Activated T-cell treated with anti-CD3 and anti-CD28 coated beads for 1 hour (primary cell): ENCODE results near the gene CASKIN1.
A peak's percentile ranks its signal among the peaks of the same experiment; 100 is the strongest.

Experiments
- DNase-seq: peaks from one replicate; pipeline ENCODE4 v3.0.0-alpha.2; 2020; ENCODE audit warnings: low read depth

Gene CASKIN1

DNA sequence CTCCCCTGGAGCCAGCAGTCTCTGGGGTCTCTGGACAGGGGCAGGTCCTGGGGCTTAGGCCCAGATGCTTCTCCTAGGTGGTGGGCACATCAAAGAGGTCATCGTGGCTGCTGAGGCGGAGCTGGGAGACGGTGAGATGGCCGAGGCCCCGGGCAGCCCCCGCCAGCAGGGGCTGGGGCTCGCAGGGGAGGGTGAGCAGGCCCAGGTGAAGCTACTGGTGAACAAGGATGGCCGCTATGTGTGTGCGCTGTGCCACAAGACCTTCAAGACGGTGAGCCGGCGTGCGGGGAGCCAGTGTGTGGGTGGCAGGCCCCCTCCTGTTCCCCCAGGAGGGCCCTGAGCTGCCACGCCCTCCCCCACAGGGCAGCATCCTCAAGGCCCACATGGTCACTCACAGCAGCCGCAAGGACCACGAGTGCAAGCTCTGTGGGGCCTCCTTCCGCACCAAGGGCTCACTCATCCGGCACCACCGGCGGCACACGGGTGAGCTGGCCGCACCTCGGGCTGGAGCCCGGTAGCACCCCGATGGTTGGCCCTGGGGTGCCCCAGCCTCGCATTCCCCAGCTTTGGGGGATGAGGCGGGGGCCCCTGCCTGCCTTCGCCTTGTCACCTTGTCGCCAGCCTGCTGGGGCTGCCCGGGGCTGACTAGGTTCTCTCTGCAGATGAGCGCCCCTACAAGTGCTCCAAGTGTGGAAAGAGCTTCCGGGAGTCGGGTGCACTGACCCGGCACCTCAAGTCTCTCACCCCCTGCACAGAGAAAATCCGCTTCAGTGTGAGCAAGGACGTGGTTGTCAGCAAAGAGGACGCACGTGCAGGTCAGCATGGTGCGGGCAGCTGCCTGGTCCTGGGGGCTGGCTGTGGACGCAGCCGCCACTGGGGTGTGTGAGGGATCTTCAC lies 35.9 kb upstream of the CASKIN1 start:
- DNase-seq, result no peak

GRCh38 chr16:2231016-2231931 lies 34.9 kb upstream of the CASKIN1 start:
- no peak for DNase-seq

- DNase-seq, result no peak
Measured at GRCh38 chr16:2230376-2230775, 34.0 kb upstream of the CASKIN1 start.

GRCh38 chr16:2229632-2230250 lies 33.3 kb upstream of the CASKIN1 start:
- no peak for DNase-seq

GRCh38 chr16:2229091-2229490 lies 32.7 kb upstream of the CASKIN1 start:
- no peak for DNase-seq

- DNase-seq, result no peak
Measured at GRCh38 chr16:2228161-2228824, 31.9 kb upstream of the CASKIN1 start.

DNA sequence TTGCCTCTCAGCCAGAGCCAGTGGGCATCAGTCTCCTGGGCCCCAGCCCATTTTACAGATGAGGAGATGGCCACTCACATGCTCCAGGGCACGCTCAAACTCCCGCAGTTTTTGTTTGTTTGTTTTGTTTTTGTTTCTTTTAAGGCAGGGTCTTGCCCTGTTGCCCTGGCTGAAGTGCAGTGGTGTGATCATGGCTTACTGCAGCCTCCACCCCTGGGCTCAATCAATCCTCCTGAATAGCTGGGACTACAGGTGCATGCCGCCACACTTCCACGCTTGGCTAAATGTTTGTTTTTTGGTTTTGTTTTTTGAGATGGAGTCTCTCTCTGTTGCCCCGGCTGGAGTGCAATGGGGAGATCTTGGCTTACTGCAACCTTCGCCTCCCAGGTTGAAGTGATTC lies 30.5 kb upstream of the CASKIN1 start:
- no peak for DNase-seq

DNA sequence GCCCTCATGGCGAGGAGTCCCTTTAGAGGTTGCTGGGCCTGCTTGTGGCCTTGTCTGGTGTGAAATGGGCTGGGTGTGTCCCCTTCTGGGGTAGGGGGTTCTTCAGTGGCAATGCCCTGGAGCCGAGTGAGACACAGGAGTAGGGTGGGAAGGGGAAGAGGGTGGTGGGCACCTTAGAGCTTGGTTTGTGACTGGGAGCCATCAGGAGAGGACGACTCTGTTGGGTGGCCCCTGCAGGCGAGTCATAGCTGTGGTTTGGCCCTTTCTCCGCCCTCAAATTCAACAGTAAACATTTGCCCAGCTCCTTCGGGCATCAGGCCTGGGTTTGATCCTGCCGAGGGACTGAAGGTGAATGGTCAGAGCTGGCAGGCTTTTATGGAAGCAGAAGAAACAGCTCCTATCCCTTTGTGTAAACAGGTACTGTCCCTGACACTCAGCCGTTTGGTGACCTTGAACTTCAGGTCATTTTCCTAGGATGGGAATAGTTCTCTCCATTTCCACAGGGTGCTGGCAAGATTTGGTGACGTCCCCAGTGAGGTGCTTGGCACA lies 29.9 kb upstream of the CASKIN1 start:
- no peak for DNase-seq

- DNase-seq, result no peak
Measured at GRCh38 chr16:2223942-2224486, 27.6 kb upstream of the CASKIN1 start.

- DNase-seq, result peak; percentile 97
Measured at GRCh38 chr16:2223221-2223941, 27.0 kb upstream of the CASKIN1 start, which contains the start of gene E4F1. Gene E4F1 (plus strand): TSS chr16:2223591. CDS start chr16:2223614, 23 bp downstream.

DNA sequence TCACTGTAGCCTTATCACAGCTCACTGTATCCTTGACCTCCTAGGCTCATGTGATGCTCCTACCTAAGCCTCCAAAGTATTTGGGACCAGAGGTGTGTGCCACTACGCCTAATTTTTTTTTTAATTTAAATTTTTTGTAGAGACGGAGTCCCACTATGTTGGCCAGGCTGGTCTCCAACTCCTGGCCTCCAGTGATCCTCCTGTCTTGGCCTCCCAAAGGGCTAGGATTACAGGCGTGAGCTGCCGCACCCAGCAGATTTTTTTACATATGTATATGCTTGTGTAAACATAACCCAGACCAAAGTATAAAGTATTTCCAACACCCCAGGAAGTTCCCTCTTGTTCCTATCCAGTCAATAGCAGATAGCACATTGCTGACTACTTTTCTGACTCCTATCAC lies 19.9 kb upstream of the CASKIN1 start:
- DNase-seq, result no peak

GRCh38 chr16:2214719-2214968 lies 18.2 kb upstream of the CASKIN1 start, which contains the start of gene PGP:
Gene PGP (minus strand): TSS chr16:2214840. CDS start chr16:2214777, 63 bp downstream.
- no peak for DNase-seq

DNA sequence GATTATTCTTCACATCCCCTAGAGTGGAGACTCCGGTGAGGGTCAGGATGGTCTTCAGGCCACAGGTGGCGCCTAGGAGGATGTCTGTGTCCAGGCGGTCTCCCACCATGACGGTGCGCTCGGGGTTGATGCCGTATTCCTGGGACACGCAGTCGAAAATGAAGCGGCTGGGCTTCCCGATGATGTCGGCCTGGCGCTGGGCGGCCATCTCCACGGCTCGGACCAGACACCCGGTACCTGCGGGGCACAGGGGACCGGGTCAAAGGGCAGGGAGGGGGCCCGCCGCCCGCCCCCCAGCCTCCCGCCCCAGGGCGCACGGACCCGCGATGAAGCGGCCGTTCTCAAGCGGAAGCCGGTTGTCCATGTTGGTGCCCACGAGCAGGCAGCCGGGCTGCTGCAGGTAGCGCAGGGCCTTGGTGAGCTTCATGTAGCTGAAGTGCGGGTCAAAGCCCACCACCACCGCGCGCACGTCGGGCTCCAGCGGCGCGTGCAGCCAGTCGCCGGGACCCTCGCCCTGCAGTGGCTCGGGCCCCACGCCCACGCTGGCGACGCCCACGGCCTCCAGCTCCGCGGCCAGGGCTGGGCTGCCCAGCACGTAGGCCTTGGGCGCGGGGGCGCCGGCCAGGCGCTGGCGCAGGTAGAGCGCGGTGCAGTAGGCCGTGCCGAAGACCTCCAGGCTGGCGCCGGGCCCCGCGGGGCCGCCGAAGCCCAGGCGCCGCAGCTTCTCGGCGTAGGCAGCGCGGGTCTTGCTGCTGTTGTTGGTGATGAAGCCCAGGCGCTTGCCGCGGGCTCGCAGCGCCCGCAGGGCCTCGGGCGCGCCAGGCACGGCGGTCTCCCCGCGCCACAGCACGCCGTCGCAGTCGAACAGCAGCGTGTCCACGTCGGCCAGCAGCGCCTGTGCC lies 17.7 kb upstream of the CASKIN1 start:
- DNase-seq, result no peak

- no peak for DNase-seq
Measured at GRCh38 chr16:2212362-2213324, 16.2 kb upstream of the CASKIN1 start.

- no peak for DNase-seq
Measured at GRCh38 chr16:2211923-2212347, 15.5 kb upstream of the CASKIN1 start.

DNA sequence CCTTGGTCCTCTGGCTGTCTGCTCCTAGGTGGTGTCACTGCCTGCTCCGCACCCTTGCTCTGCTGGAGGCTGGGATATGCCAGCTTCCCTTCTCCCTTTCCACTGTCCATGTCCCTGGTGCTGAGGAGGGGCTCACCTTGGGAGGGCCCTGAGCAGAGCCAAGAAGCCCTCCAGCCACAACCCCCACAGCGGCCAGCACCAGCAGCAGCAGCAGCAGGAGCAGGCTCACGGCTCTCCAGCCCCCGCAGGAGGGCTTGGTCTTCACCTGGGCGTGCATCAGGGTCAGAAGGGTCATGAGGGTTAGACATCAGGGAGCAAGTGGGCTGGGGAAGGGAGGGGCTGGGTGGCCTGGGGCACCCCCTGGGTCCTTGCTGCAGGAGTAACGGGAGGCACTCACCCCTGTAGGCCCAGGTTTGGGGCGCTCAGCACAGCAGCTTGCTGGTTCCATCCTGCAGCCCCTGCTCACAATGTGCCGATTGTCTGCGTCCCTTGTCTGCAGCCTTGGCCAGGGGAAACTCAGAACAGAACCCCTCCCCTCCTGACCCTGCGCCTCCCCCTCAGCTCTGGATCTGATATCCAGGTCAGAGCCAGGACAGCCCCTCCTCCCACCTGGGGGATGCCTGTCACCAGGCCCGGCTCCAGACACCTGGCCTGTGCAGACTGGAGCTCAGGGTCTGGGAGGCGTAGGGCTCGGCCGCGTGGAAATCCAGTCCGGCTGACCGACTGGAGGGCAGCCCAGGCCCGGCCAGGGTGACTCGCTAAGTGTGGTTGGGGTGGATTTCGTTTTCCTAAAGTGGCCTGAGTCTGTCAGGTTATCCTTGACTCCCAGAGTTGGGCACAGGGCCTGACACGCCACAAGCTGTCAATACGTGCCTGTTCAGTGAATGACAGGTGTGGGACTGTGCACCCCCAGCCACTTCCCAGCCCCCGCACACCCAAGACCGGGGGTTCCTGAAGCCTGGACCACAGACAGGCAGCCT lies 14.3 kb upstream of the CASKIN1 start, which contains the start of gene BRICD5:
BRICD5 (minus strand) TSS at position 478 of the 980 bp plus-strand sequence; CDS start at position 448, 30 bp downstream.
- no peak for DNase-seq

DNA sequence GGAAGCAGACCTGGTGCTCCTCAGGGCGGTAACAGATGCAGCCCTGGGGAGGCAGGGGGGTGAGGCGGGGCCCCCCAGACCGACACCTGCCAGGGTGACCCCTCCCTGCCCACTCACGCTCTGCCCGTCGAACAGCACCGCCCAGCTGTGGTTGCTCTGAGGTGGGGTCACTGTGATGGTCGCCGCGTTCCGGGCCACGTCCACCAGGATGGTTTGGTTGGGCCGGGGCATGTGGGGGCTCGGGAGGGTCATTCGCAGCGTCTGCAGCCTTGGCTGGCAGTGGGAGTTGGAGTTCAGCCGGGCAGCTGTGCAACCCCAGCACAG lies 13.6 kb upstream of the CASKIN1 start:
- no peak for DNase-seq
